Common myeloid progenitor, CD34-positive (primary cell): ENCODE data around the gene DCBLD2.
A peak's percentile ranks its signal among the peaks of the same experiment; 100 is the strongest.

Source experiments
- CTCF ChIA-PET: fragments of 350-600 bp; sonication (Branson Sonifier 250); formaldehyde crosslinking; loops from one replicate; lab custom pipeline; 2021; ENCODE audit warnings: antibody characterized with exemption; lab: Charles Lee
- POLR2A ChIA-PET: fragments of 350-600 bp; sonication (Branson Sonifier 250); formaldehyde crosslinking; loops from one replicate; lab custom pipeline; 2021; ENCODE audit warnings: antibody characterized with exemption; lab: Charles Lee
- DNase-seq, 3 donors: peaks; one replicate each; pipeline versions ENCODE4 v3.0.0 to v3.0.0-alpha.2; 2013
- H3K27ac ChIP-seq, 2 experiments: 1 replicate in 1 of 2; 2 replicates in 1 of 2; pipeline ENCODE4 v1.7.0; 2013; ENCODE audit warnings: inconsistent platforms in 2 of 2, low read length in 2 of 2, mild to moderate bottlenecking in 2 of 2, low read depth in 1 of 2, moderate library complexity in 1 of 2; ENCODE audit not compliant: severe bottlenecking in 2 of 2, insufficient read depth in 1 of 2, poor library complexity in 1 of 2
- H3K27me3 ChIP-seq, 5 experiments: replicated peaks in 2 of 5; 1 replicate in 3 of 5; 2 replicates in 2 of 5; pipeline versions ENCODE4 v1.6.1 to v1.7.0; 2013; ENCODE audit warnings: low read length in 4 of 5, mild to moderate bottlenecking in 2 of 5, moderate library complexity in 2 of 5, inconsistent platforms in 1 of 5; ENCODE audit not compliant: insufficient read depth in 5 of 5, control insufficient read depth in 4 of 5
- H3K36me3 ChIP-seq, 4 experiments: 1 replicate in 2 of 4; 2 replicates in 2 of 4; pipeline versions ENCODE4 v1.6.1 to v1.7.0; 2013; ENCODE audit warnings: low read length in 3 of 4, control low read depth in 1 of 4, mild to moderate bottlenecking in 1 of 4; ENCODE audit not compliant: control insufficient read depth in 4 of 4, insufficient read depth in 4 of 4
- H3K4me1 ChIP-seq, 4 experiments: 1 replicate in 3 of 4; 2 replicates in 1 of 4; pipeline versions ENCODE4 v1.6.1 to v1.7.1; 2013; ENCODE audit warnings: low read length in 3 of 4, mild to moderate bottlenecking in 3 of 4, control low read depth in 1 of 4, inconsistent platforms in 1 of 4, moderate library complexity in 1 of 4; ENCODE audit not compliant: control insufficient read depth in 4 of 4, insufficient read depth in 4 of 4; ENCODE audit errors: control extremely low read depth in 1 of 4
- H3K4me3 ChIP-seq, 7 experiments: 1 replicate in 4 of 7; 2 replicates in 3 of 7; pipeline versions ENCODE4 v1.5.1 to v1.7.0; 2013; ENCODE audit warnings: mild to moderate bottlenecking in 7 of 7, low read length in 6 of 7, moderate library complexity in 6 of 7, inconsistent platforms in 2 of 7, low read depth in 2 of 7, control low read depth in 1 of 7; ENCODE audit not compliant: insufficient read depth in 4 of 7, control insufficient read depth in 1 of 7; ENCODE audit errors: extremely low read depth in 1 of 7
- H3K9me3 ChIP-seq, 5 experiments: 1 replicate in 4 of 5; 2 replicates in 1 of 5; pipeline versions ENCODE4 v1.6.1 to v1.7.1; 2013; ENCODE audit warnings: low read length in 4 of 5, mild to moderate bottlenecking in 2 of 5, inconsistent platforms in 1 of 5, low read depth in 1 of 5, moderate library complexity in 1 of 5; ENCODE audit not compliant: control insufficient read depth in 4 of 5, insufficient read depth in 2 of 5; ENCODE audit errors: control extremely low read depth in 1 of 5
- WGBS: methylation state at CpG from one replicate; pipeline ENCODE4 v1.1.5; 2013; ENCODE audit not compliant: insufficient coverage; 5-methylcytosine and 5-hydroxymethylcytosine counted together

DCBLD2 gene

DNA sequence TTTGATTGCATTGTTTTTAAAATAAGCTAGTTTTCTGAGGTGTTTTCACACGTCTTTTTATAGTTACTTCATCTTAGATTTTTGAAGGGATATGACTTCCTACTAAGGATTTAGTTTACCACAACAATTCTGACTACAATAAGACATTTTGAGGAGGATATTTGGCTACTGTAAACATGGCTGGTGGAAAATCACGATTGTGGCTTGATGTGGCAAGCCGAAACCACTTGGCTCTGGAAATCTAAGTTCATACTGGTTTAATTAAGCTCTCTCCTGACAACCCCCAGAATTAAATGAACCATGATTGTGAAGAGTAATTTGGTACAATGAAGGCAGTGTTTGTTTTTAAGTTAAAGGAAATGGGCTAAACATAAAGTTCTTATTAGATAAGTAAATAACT, 107.5 kb downstream of the DCBLD2 start:
- Histone ChIP-seq H3K36me3 (peaks cover 0 to 35% (median 3%) of the 10 kb centered on the region in 4 experiments), H3K27ac (no peak overlapping the region), H3K27me3 (no peaks in the 10 kb centered on the region), H3K4me3 (no peak overlapping the region), H3K4me1 (peaks cover under 1 to 18% (median 8%) of the 10 kb centered on the region in 4 experiments), H3K9me3 (no peaks in the 10 kb centered on the region)
- 92% methylated on average over 2 of the region's 3 CpGs for WGBS
- CTCF ChIA-PET, result interaction anchor here (0.8 to 1.4 kb wide), 4 partner anchors 21 to 176 kb away, joined by 3 to 4 read pairs (median 3); no protein-coding TSS in a partner anchor
- POLR2A ChIA-PET, result interaction anchor here (0.5 kb wide), 1 partner anchor 28 kb away, joined by 3 read pairs; no protein-coding TSS in a partner anchor
- no peak for DNase-seq

DNA sequence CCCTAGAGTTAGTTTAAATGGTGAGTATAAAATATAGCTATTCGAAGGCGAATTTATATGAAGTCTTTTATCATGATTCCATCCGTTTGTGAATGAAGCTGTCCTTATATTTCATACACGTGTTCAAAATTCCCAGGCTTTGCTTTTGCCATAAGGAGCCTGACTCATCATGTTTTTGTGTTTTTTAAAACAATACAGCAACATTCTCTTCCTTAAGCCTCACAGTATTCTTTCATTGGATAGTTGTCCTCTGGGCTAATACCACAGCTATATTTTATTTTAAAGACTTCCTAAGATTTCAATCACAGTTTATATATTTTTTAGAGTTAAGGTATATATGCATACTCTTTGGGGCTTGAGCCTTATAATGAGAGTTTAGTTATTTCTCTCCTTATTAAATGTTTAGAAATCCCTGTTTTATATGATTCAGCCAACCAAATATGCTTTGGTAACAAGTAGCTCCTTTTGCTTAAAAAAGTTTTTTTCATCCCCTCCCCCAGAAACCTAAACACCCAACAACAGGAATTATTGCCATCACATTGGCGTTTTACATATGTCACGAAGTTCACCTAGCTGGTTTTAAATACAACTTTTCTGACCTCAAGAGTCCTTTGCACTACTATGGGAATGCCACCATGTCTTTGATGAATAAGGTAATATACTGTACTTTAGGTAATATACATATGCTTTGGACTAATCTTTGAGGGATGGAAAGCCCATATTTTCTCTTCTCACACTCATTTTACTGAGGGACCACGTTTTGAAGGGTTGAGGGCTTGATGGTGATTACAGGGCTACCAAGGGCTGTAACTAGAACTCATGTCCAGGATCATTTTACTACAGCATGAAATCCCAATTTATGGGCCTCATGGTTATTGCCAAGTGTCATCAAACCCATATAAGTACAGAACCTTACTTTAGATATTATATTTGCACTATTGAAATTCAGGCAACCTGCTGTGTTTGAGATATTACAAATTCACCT, 109.9 kb downstream of the DCBLD2 start:
- H3K36me3 ChIP-seq, result peaks cover 0 to 35% (median 3%) of the 10 kb centered on the region in 4 experiments

DNA sequence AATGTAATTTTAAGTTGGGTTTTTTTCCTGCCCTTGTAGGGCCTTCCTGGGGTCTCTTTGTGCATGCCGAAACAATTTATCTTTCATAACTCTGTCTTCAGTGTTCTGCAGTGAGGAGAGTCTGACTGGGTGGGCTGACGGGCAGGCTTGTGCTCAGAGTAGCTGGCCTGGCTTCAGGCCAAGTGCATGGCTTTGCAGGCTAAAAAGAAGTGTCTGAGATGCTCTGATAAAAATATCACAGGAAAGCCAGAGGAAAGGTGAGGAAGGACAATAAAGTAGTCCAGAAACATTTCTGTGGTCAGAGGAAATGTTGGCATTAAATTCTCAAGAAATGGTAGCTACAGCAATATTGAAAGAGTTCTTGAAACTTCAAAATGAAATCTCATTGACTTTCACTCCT, 112.8 kb downstream of the DCBLD2 start:
- no peaks in the 10 kb centered on the region for H3K27me3 ChIP-seq
- WGBS, result 0% methylated on average over 1 of the region's 2 CpGs
- ChIA-PET CTCF (interaction anchor here (0.6 to 2.5 kb wide), 3 partner anchors 11 to 195 kb away, joined by 3 to 11 read pairs (median 8); partner anchors contain the start of gene CPOX), POLR2A (no interaction called here)
- peaks cover 16 to 62% (median 36%) of the 10 kb centered on the region in 4 experiments for H3K4me1 ChIP-seq
- H3K9me3 ChIP-seq, result no peaks in the 10 kb centered on the region
- peak in 2 of 3 donors; percentile 56 to 58 for DNase-seq
- peaks cover 0 to 49% (median 4%) of the 10 kb centered on the region in 4 experiments for H3K36me3 ChIP-seq
- peak overlapping the region in 1 of 2 experiments; percentile 46 for H3K27ac ChIP-seq
- H3K4me3 ChIP-seq, result peak overlapping the region in 1 of 7 experiments; percentile 50

More for the DNA sequence above, 109.9 kb downstream of the DCBLD2 start:
- Histone ChIP-seq H3K4me3 (no peak overlapping the region), H3K9me3 (no peaks in the 10 kb centered on the region), H3K27me3 (no peaks in the 10 kb centered on the region), H3K4me1 (peaks cover 16 to 34% (median 21%) of the 10 kb centered on the region in 4 experiments), H3K27ac (no peak overlapping the region)
- ChIA-PET POLR2A (interaction anchor here (0.6 kb wide), 1 partner anchor 933 kb away, joined by 3 read pairs; no protein-coding TSS in a partner anchor), CTCF (interaction anchor here (0.6 to 1.6 kb wide), 3 partner anchors 10 to 724 kb away, joined by 3 to 7 read pairs (median 4); no protein-coding TSS in a partner anchor)
- DNase-seq, result no peak
- 93% methylated on average over 3 of the region's 7 CpGs for WGBS

DNA sequence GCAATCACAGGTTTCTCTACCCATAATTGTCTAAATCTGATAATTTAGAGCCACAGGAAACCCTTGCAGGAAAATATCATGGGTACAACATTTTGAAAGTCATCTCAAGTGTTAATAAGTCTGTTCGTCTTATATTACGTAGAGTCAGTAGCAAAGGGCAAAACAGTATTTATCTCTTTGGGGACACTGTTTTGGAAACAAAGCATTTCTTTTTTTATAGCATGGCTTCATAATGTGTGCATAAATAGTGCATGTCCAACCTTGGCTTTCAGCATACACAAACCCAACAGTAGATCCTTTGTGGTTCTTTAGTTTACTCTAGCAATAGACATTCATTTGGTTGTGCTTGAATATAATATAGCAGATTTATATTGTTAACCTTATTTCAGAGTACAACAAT, 114.3 kb downstream of the DCBLD2 start:
- ChIA-PET CTCF (no interaction called here), POLR2A (interaction anchor here (0.6 kb wide), 1 partner anchor 70 kb away, joined by 3 read pairs; no protein-coding TSS in a partner anchor)
- Histone ChIP-seq H3K4me1 (peaks cover 16 to 60% (median 36%) of the 10 kb centered on the region in 4 experiments), H3K27me3 (no peaks in the 10 kb centered on the region), H3K27ac (no peak overlapping the region), H3K9me3 (no peaks in the 10 kb centered on the region), H3K36me3 (peaks cover 1 to 55% (median 6%) of the 10 kb centered on the region in 4 experiments), H3K4me3 (no peak overlapping the region)
- WGBS, result no CpG with 5 or more reads among the region's 2 CpGs
- DNase-seq, result no peak

DNA sequence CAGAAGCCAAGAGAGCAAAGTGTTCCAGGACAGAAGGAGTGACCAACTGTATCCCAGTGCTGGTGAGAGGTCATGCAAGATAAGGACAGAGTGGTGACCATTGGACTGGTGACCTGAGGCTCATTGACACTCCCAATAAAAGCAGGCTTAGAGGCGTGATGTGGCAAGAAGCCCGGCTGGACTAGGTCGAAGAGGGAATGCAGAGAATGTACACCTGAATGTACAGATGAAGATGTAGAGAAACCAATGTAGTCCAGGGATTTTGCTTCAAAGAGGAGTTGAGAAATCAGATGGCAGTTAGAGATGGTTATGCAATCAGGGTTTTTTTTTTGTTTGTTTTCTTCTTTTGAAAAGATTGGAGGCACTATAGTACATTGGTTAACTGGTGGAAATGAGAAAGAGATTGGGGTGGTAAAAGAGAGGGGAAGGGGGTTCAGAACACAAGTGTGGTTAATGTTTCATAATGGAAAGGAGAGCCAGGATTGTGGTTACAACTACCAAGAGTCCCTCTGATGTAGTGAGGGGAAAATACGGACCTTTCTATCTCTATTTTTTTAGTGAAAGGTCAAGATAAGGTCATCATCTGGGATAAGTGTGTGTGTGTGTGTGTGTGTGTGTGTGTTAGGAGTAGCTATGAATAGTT, 115.0 kb downstream of the DCBLD2 start:
- no peak overlapping the region for H3K4me3 ChIP-seq
- ChIA-PET CTCF (interaction anchor here (1.3 to 1.5 kb wide), 2 partner anchors 22 to 27 kb away, joined by 4 read pairs; no protein-coding TSS in a partner anchor), POLR2A (interaction anchor here (0.6 kb wide), 1 partner anchor 71 kb away, joined by 3 read pairs; no protein-coding TSS in a partner anchor)
- H3K9me3 ChIP-seq, result no peaks in the 10 kb centered on the region
- DNase-seq, result peak in 2 of 3 donors; percentile 67 to 70
- no peak overlapping the region for H3K27ac ChIP-seq
- peaks cover 16 to 60% (median 36%) of the 10 kb centered on the region in 4 experiments for H3K4me1 ChIP-seq
- H3K36me3 ChIP-seq, result peaks cover 0 to 55% (median 5%) of the 10 kb centered on the region in 4 experiments
- no peaks in the 10 kb centered on the region for H3K27me3 ChIP-seq
- 72% methylated on average over 4 of the region's 4 CpGs for WGBS

DNA sequence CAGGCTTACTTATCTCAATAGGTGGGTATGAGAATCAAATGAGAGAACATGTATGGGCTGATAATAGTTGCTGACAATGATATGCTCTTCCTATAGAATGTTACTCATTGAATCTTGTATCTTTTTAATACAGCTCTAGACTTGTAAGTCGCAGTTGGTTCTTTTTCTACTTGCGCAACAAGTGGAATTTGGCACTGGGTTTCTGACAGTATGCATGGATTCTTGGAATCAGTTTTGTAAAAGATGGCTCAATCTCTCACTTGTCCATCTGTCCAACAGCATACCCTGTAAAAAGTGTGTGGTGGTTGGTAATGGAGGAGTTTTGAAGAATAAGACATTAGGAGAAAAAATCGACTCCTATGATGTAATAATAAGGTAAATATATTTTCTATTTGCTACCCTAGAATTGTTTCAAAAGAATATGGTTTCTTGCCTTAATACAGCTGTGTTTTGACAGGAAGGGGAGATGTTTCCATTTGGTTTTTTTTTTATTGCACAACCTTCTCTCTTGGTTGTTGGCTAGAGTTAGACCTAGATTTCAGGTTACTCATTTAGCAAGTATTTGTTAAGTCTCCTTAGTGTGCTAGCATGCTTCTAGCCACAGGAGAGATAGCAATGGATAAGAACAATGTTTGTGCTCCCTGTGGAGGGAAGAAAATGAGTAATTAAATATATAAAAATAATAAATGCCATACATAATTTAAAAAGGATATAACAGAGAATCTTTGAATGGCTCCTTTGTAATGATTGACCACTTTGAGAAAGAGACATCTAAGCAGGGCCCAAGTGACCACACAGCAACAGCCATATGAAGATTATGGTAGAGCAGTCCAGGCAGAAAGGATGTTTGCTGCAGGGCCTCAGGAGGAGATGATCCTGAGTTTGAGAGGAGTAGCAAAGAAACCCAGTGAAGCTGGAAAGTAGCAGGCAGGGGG, 116.6 kb downstream of the DCBLD2 start:
- CTCF ChIA-PET, result interaction anchor here (1.2 to 1.9 kb wide), 5 partner anchors 11 to 28 kb away, joined by 3 to 5 read pairs (median 4); partner anchors contain the start of gene ST3GAL6

More for the DNA sequence above, 116.6 kb downstream of the DCBLD2 start:
- POLR2A ChIA-PET, result no interaction called here
- Histone ChIP-seq H3K36me3 (peaks cover 0 to 56% (median 5%) of the 10 kb centered on the region in 4 experiments), H3K27ac (no peak overlapping the region), H3K9me3 (no peaks in the 10 kb centered on the region), H3K4me1 (peaks cover 16 to 62% (median 37%) of the 10 kb centered on the region in 4 experiments), H3K27me3 (no peaks in the 10 kb centered on the region), H3K4me3 (no peak overlapping the region)
- WGBS, result 0% methylated on average over 1 of the region's 3 CpGs
- DNase-seq, result peak in 2 of 3 donors; percentile 30 to 36
